H1 (cell line): ENCODE measurements around the gene FASTK. TPM values are rescaled to one million over a fixed set of nuclear protein-coding genes. Genes with fewer than 3 reads are reported as not detected.

Source experiments
- CBX5 ChIP-seq: fragments of 300-800, 300-1000 bp; sonication (generic); IDR thresholded peaks from 2 replicates; pipeline ENCODE4 v1.7.1; 2016; ENCODE audit warnings: antibody characterized with exemption, low read length, low read depth
- GTF2F1 ChIP-seq: IDR thresholded peaks from 2 replicates; pipeline ENCODE4 v1.6.1; 2012; ENCODE audit warnings: low read depth, low read length, improper control_type of control experiment, borderline replicate concordance
- SP1 ChIP-seq: IDR thresholded peaks from 2 replicates; pipeline ENCODE4 v1.6.1; 2011; ENCODE audit warnings: low read depth, low read length
- polyA plus RNA-seq, 7 experiments: library from polyadenylated mRNA; depleted of rRNA in 3 of 7; stranded (reverse) in 5 of 7; unstranded in 2 of 7; fragments of >200 nt in 5 of 7; fragments of 200-250 nt in 2 of 7; gene quantifications; 1 replicate in 5 of 7; 2 replicates in 1 of 7; 4 replicates in 1 of 7; pipeline versions ENCODE4 v1.2.1 to v1.2.3, GENCODE V29; 2011 to 2013; ENCODE audit warnings: missing spikeins in 2 of 7, mixed read lengths in 2 of 7
- total RNA-seq: library from RNA; stranded (reverse); fragmentation: NEBNext Ultra II Directional; extraction: Animal tissue kit (Norgen Biotek cat#: 25700); gene quantifications from 2 replicates; pipeline ENCODE4 v1.2.1, GENCODE V29; 2021

Gene FASTK
- total and polyA plus RNA-seq, 2 of the 8 experiments (the other 6 are each of a cell fraction or from before 2014, with no cell fraction given), result 39.4 to 84.0 TPM

DNA sequence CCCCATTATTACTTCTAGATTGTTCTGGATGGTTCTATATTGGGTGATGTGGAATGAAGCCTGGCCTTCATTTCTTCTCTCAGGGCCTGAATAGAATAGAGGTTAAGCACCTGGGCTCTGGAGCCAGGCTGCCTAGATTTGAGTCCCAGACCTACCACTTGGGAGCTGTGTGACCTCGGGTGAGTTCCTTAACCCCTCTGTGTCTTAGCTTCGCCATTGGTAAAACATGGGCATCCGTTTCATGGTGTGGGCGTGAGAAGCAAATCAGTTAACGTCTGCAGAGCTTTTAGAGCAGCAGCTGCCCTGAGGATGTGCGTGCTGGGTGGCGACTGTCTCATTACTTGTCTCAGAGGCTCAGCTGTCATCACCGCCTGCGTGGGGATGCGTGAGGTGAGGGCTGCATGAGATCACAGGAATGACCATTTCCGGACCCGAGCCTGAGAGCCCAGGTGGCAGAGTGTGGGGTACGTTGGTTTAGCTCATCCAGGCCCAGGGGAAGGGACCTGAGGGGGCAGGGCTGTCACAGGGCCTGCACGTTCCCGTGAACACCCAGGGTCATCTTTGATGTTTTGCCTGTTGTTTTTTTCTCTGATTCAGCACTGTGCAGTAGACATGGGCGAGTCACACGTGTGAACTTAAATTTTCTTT, 15.3 kb upstream of the FASTK start (continued):
- TF ChIP-seq CBX5, result no peak
- TF ChIP-seq GTF2F1, result no peak
- no peak for TF ChIP-seq SP1
- TF ChIP-seq, all 59 proteins: peak for 0
